Smooth muscle cell (in vitro differentiated cells): ENCODE measurements around the gene EPSTI1. TPM values are rescaled to one million over a fixed set of nuclear protein-coding genes. Genes with fewer than 3 reads are reported as not detected.

Source experiments
- DNase-seq: peaks from one replicate; lab custom pipeline; 2025; ENCODE audit not compliant: unreplicated experiment; lab: John Stamatoyannopoulos, UW
- H2AFZ ChIP-seq: fragments of 200-600 bp; sonication (generic); 2 replicates; pipeline ENCODE4 v1.6.0; 2016; ENCODE audit warnings: antibody characterized with exemption, low read depth, mild to moderate bottlenecking
- H3F3A ChIP-seq: fragments of 200-600 bp; sonication (generic); 2 replicates; pipeline ENCODE4 v1.6.0; 2017; ENCODE audit warnings: antibody characterized with exemption, low read depth
- H3K27ac ChIP-seq: fragments of 200-600 bp; sonication (generic); 2 replicates; pipeline ENCODE4 v1.5.1; 2016; ENCODE audit warnings: low read depth, mild to moderate bottlenecking
- H3K27me3 ChIP-seq: fragments of 200-600 bp; sonication (generic); 2 replicates; pipeline ENCODE4 v1.6.1; 2016; ENCODE audit warnings: low read depth, mild to moderate bottlenecking
- H3K36me3 ChIP-seq: fragments of 200-600 bp; sonication (generic); 2 replicates; pipeline ENCODE4 v1.5.1; 2016; ENCODE audit warnings: low read depth
- H3K4me1 ChIP-seq: fragments of 200-600 bp; sonication (generic); 2 replicates; pipeline ENCODE4 v1.5.1; 2016; ENCODE audit warnings: low read depth
- H3K4me2 ChIP-seq: fragments of 200-600 bp; sonication (generic); 2 replicates; pipeline ENCODE4 v1.6.0; 2016; ENCODE audit warnings: mild to moderate bottlenecking
- H3K4me3 ChIP-seq: fragments of 200-600 bp; sonication (generic); 2 replicates; pipeline ENCODE4 v1.5.1; 2016; ENCODE audit warnings: mild to moderate bottlenecking
- H3K79me2 ChIP-seq: fragments of 200-600 bp; sonication (generic); 2 replicates; pipeline ENCODE4 v1.6.0; 2016; ENCODE audit warnings: low read depth, mild to moderate bottlenecking
- H3K9ac ChIP-seq: fragments of 200-600 bp; sonication (generic); 2 replicates; pipeline ENCODE4 v1.6.0; 2016; ENCODE audit warnings: low read depth
- H3K9me3 ChIP-seq: fragments of 200-600 bp; sonication (generic); replicated peaks from 2 replicates; pipeline ENCODE4 v1.5.1; 2016; ENCODE audit warnings: low read depth
- H4K20me1 ChIP-seq: fragments of 200-600 bp; sonication (generic); 2 replicates; pipeline ENCODE4 v1.6.0; 2016; ENCODE audit warnings: low read depth
- CTCF ChIP-seq: fragments of 200-600 bp; sonication (generic); IDR thresholded peaks from 2 replicates; pipeline ENCODE4 v1.5.1; 2017; ENCODE audit warnings: borderline replicate concordance, mild to moderate bottlenecking, antibody characterized with exemption; ENCODE audit not compliant: insufficient read depth, poor library complexity, severe bottlenecking
- whole genome bisulfite sequencing: methylation state at CpG from one replicate; pipeline ENCODE4 v1.1.7; 2016; ENCODE audit warnings: low lambda C conversion rate; 5-methylcytosine and 5-hydroxymethylcytosine counted together
- polyA plus RNA-seq: library from polyadenylated mRNA; unstranded; fragments of >200 nt; fragmentation: Nextera tagmentation; extraction: Ambion mirVana; gene quantifications from 2 replicates; pipeline ENCODE4 v1.2.1, GENCODE V29; 2016
- total RNA-seq: library from RNA; depleted of rRNA; stranded (reverse); fragments of >200 nt; gene quantifications from 2 replicates; pipeline ENCODE4 v1.2.3, GENCODE V29; 2014

Gene EPSTI1
- total and polyA plus RNA-seq, 2 experiments from 2014 or later, result 2.4 to 3.3 TPM

DNA sequence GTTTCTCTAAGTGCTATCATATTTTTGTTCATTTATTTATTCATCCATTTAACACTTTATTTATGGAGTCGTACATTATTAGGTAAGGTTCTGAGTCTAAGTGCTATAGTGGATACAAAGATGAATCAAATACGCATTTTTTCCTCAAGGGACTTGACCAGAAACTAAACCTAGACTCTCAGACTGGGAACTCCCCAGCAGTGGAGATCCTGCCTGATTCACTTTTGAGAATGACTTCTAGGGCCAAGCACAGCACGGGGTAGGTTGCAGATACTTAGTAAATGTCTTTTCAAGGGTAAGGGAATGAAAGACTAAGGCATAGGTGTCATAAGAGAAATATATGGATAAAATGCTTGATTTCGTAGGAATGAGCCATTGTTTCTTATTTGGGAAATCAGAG lies 38.5 kb upstream of the EPSTI1 start:
- H3K4me1 ChIP-seq, result no peaks in the 10 kb centered on the region
- H3K9me3 ChIP-seq, result no peaks in the 10 kb centered on the region
- no peak for DNase-seq
- no peak for TF ChIP-seq CTCF
- no peaks in the 10 kb centered on the region for H3K27me3 ChIP-seq
- no peak overlapping the region for H3K27ac ChIP-seq
- H3K9ac ChIP-seq, result no peak overlapping the region
- 93% methylated on average over 4 of the region's 4 CpGs for WGBS
- H3F3A ChIP-seq, result no peaks in the 10 kb centered on the region
- H3K4me2 ChIP-seq, result no peak overlapping the region
- H4K20me1 ChIP-seq, result no peaks in the 10 kb centered on the region
- H3K79me2 ChIP-seq, result no peaks in the 10 kb centered on the region
- no peak overlapping the region for H2AFZ ChIP-seq
- no peaks in the 10 kb centered on the region for H3K36me3 ChIP-seq
- no peak overlapping the region for H3K4me3 ChIP-seq

DNA sequence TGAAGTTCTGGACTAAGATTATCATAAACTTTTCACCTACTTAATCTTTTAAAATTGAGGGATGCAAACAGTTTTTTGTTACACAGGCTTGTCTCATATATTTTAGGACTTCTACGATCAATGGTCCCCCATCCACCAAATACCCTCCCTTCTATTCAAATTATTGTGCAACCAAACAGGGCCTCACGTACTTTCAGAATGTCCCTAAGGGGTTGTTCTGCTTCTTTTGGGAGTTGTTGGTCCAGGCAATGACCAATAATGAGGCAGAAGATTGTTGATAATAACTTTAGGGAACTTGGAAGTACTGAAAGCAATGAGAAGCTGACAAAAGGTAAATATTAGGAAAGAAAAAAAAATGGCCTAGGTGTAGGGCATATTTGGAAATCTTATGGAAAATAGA lies 34.2 kb upstream of the EPSTI1 start:
- H3K4me2 ChIP-seq, result no peak overlapping the region

DNA sequence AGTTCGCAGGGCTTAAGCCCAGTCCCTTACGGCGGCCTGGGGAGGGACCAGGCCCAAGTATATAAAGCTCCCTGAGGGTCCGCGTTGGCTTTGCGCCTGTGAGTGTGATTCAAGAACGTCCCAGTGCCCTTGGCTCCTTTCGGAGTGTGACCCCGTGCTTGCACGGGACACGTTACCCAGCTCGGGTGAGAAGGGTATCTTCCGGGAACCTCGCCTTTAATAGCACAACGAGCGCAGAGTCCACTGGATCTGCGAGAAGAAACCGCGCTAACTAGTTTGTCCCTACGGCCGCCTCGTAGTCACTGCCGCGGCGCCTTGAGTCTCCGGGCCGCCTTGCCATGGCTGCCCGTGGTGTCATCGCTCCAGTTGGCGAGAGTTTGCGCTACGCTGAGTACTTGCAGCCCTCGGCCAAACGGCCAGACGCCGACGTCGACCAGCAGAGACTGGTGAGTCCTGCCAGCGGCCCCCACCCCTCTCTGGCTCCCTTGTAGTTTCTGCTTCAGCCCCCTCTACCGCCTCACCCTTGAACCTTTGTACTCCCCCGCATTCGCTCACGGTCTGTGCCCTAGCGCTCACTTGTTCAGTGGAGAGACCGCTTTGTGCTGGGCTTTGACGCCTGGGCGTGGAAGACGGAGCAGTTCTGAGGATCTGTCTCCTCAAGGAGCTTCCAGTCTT lies 31.4 kb upstream of the EPSTI1 start, which contains the start of gene DNAJC15:
DNAJC15 (plus strand) TSS at position 298 of the 675 bp plus-strand sequence; CDS start at position 339, 41 bp downstream.
- Histone ChIP-seq H4K20me1 (no peaks in the 10 kb centered on the region), H3K27ac (no peak within 1 kb of the TSS), H3K4me3 (peak within 1 kb of the TSS; percentile 23), H3K79me2 (no peaks in the 10 kb centered on the region), H3K36me3 (no peaks in the 10 kb centered on the region), H3K4me2 (no peak within 1 kb of the TSS), H3F3A (no peaks in the 10 kb centered on the region), H3K4me1 (peaks cover 6% of the 10 kb centered on the region), H3K9me3 (no peaks in the 10 kb centered on the region), H2AFZ (no peak within 1 kb of the TSS), H3K9ac (no peak within 1 kb of the TSS), H3K27me3 (no peaks in the 10 kb centered on the region)
- DNase-seq, result no peak
- no peak for TF ChIP-seq CTCF
- 88% methylated on average over 48 of the region's 48 CpGs for WGBS

More for the DNA sequence above, 34.2 kb upstream of the EPSTI1 start:
- H3K9me3 ChIP-seq, result no peaks in the 10 kb centered on the region
- H3K27me3 ChIP-seq, result no peaks in the 10 kb centered on the region
- no peak overlapping the region for H3K27ac ChIP-seq
- no peak overlapping the region for H2AFZ ChIP-seq
- H3K4me3 ChIP-seq, result no peak overlapping the region
- no peaks in the 10 kb centered on the region for H3K4me1 ChIP-seq
- H4K20me1 ChIP-seq, result no peaks in the 10 kb centered on the region
- no peaks in the 10 kb centered on the region for H3F3A ChIP-seq
- H3K9ac ChIP-seq, result no peak overlapping the region
- H3K36me3 ChIP-seq, result no peaks in the 10 kb centered on the region
- no peaks in the 10 kb centered on the region for H3K79me2 ChIP-seq
- WGBS, result 80% methylated on average over 2 of the region's 2 CpGs
- TF ChIP-seq CTCF, result no peak
- DNase-seq, result no peak

DNA sequence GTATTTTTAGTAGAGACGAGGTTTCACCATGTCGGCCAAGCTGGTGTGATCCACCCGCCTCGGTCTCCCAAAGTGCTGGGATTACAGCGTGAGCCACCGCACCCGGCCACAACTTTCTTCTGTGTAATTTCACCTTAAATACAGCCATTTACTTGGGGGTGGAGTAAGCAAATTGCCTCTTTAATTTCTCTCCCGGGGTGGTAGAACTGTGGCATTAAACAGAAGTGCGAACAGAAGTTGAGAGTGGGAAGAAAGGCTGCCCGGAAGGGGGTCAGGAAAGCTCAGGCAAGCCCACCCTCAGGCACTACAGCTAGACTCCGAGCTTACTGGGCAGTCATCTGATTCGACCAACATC lies 30.9 kb upstream of the EPSTI1 start:
- Histone ChIP-seq H3K4me1 (peaks cover 6% of the 10 kb centered on the region), H3K27ac (no peak overlapping the region), H2AFZ (no peak overlapping the region), H3K9me3 (no peaks in the 10 kb centered on the region), H3K4me2 (no peak overlapping the region), H3K4me3 (no peak overlapping the region), H3F3A (no peaks in the 10 kb centered on the region), H3K36me3 (no peaks in the 10 kb centered on the region), H3K27me3 (no peaks in the 10 kb centered on the region), H3K79me2 (no peaks in the 10 kb centered on the region), H4K20me1 (no peaks in the 10 kb centered on the region), H3K9ac (no peak overlapping the region)
- no peak for DNase-seq
- WGBS, result 81% methylated on average over 12 of the region's 12 CpGs
- TF ChIP-seq CTCF, result no peak
